K562 (cell line): ENCODE data around the gene ZNF286A. TPM values are rescaled to one million over a fixed set of nuclear protein-coding genes. Genes with fewer than 3 reads are reported as not detected.
"Not testable (repeated sequence)": the region's sequence is repeated elsewhere in the genome, so short reads cannot be mapped to it uniquely, and the experiment has no call there.

Experiments used
- ATAC-seq: fragments of 200-7000 bp; cut with Tn5 transposase; 3 replicates; pipeline ENCODE4 v1.9.1; 2020; ENCODE audit warnings: moderate library complexity
- BruUV-seq: library from RNA; stranded (reverse); fragments of 400-500 nt; replicated peaks from 2 replicates; lab custom pipeline; 2021; lab: Mats Ljungman, UMichigan
- CTCF ChIA-PET: fragments of 300-600 bp; formaldehyde crosslinking; extraction: SDS; loops from one replicate; lab custom pipeline; 2021; ENCODE audit warnings: low intra/inter-chr PET ratio; lab: Yijun Ruan, JAX
- POLR2A ChIA-PET: fragments of 300-600, 350-650 bp; sonication (Branson Sonifier 250); formaldehyde crosslinking; extraction: SDS; loops from one replicate; lab custom pipeline; 2021; ENCODE audit warnings: antibody characterized with exemption, inconsistent platforms; lab: Yijun Ruan, JAX
- DNase-seq, 4 experiments: peaks; one replicate each; pipeline versions ENCODE4 v3.0.0 to v3.0.0-alpha.2; 2011 to 2018; ENCODE audit warnings: low spot score in 3 of 4, mixed read lengths in 3 of 4; ENCODE audit errors: extremely low read depth in 1 of 4
- FAIRE-seq: peaks from 2 replicates; lab custom pipeline; 2011; peaks lifted over from hg19 to GRCh38; lab: Jason Lieb, UNC
- H2AFZ ChIP-seq: 2 replicates; pipeline ENCODE4 v1.6.0; 2011; ENCODE audit warnings: low read depth, low read length, control low read depth, inconsistent platforms
- H3K27ac ChIP-seq: fragments of 200-600 bp; 3 replicates; pipeline ENCODE4 v1.8.0; 2011; ENCODE audit warnings: low read depth, mild to moderate bottlenecking, control low read depth, inconsistent platforms, low read length, moderate library complexity, mixed read lengths; ENCODE audit errors: extremely low read depth
- H3K27me3 ChIP-seq, 2 experiments: fragments of 300-600 bp in 1 of 2; 2 replicates in 1 of 2; 3 replicates in 1 of 2; pipeline versions ENCODE4 v1.6.0 to v1.8.0; 2011; ENCODE audit warnings: inconsistent platforms in 2 of 2, low read length in 2 of 2, mild to moderate bottlenecking in 1 of 2, mixed read lengths in 1 of 2, moderate library complexity in 1 of 2; ENCODE audit not compliant: control insufficient read depth in 2 of 2, insufficient read depth in 2 of 2
- H3K36me3 ChIP-seq: fragments of 300-600 bp; 3 replicates; pipeline ENCODE4 v1.8.0; 2011; ENCODE audit warnings: mild to moderate bottlenecking, low read length, inconsistent platforms; ENCODE audit not compliant: control insufficient read depth, insufficient read depth
- H3K4me1 ChIP-seq, 2 experiments: fragments of 200-600 bp in 1 of 2; replicated peaks in 1 of 2; 2 replicates in 1 of 2; 3 replicates in 1 of 2; pipeline versions ENCODE4 v1.5.1 to v1.8.0; 2011; ENCODE audit warnings: inconsistent platforms in 2 of 2, low read length in 2 of 2, mild to moderate bottlenecking in 1 of 2, mixed read lengths in 1 of 2, moderate library complexity in 1 of 2; ENCODE audit not compliant: control insufficient read depth in 2 of 2, insufficient read depth in 2 of 2
- H3K4me2 ChIP-seq: 2 replicates; pipeline ENCODE4 v1.6.1; 2011; ENCODE audit warnings: low read length, control low read depth, inconsistent platforms, mixed read lengths; ENCODE audit not compliant: insufficient read depth
- H3K4me3 ChIP-seq: fragments of 200-600 bp; sonication (generic), shearing (Covaris generic); 2 replicates; pipeline ENCODE4 v1.5.1; 2016; ENCODE audit warnings: control low read depth, inconsistent platforms
- H3K79me2 ChIP-seq: fragments of 200-600 bp; 3 replicates; pipeline ENCODE4 v1.8.0; 2011; ENCODE audit warnings: low read length, inconsistent platforms; ENCODE audit not compliant: control insufficient read depth, insufficient read depth
- H3K9ac ChIP-seq, 2 experiments: 2 replicates each; pipeline versions ENCODE4 v1.6.0 to v1.6.1; 2011; ENCODE audit warnings: low read depth in 2 of 2, low read length in 2 of 2, control low read depth in 1 of 2, inconsistent platforms in 1 of 2, mild to moderate bottlenecking in 1 of 2, mixed read lengths in 1 of 2; ENCODE audit not compliant: insufficient read depth in 1 of 2
- H3K9me1 ChIP-seq: one replicate; pipeline ENCODE4 v1.6.0; 2011; ENCODE audit warnings: inconsistent platforms, mild to moderate bottlenecking, low read length, moderate library complexity; ENCODE audit not compliant: control insufficient read depth, insufficient read depth
- H3K9me3 ChIP-seq: replicated peaks from 2 replicates; pipeline ENCODE4 v1.5.1; 2011; ENCODE audit warnings: low read depth, low read length, inconsistent platforms; ENCODE audit not compliant: control insufficient read depth, insufficient read depth
- H4K20me1 ChIP-seq: replicated peaks from 2 replicates; pipeline ENCODE4 v1.6.1; 2011; ENCODE audit warnings: low read length, inconsistent platforms, mixed read lengths; ENCODE audit not compliant: control insufficient read depth, insufficient read depth
- EGR1 ChIP-seq: fragments of 450-650 bp; conservative IDR thresholded peaks from 2 replicates; pipeline ENCODE4 v1.6.1; 2017; ENCODE audit warnings: mild to moderate bottlenecking
- NRF1 ChIP-seq, 2 experiments: fragments of 450-650 bp; IDR thresholded peaks in 1 of 2; conservative IDR thresholded peaks in 1 of 2; 2 replicates each; pipeline ENCODE4 v1.6.1; 2014; ENCODE audit warnings: mild to moderate bottlenecking in 2 of 2
- SETDB1 ChIP-seq: IDR thresholded peaks from one replicate; pipeline ENCODE4 v1.6.1; 2012; ENCODE audit warnings: low read length, control low read depth, inconsistent platforms
- SNIP1 ChIP-seq: fragments of 450-650 bp; IDR thresholded peaks from 2 replicates; pipeline ENCODE4 v1.7.1; 2017; ENCODE audit warnings: low read depth, mild to moderate bottlenecking
- ZNF232 ChIP-seq: sonication (generic); formaldehyde crosslinking; IDR thresholded peaks from 2 replicates; pipeline ENCODE4 v1.8.0; 2022; ENCODE audit warnings: mild to moderate bottlenecking, missing genetic modification reagents
- ZNF507 ChIP-seq: conservative IDR thresholded peaks from 2 replicates; pipeline ENCODE4 v1.6.1; 2017; ENCODE audit warnings: missing genetic modification characterization, missing compliant biosample characterization
- WGBS: fragments of 100-300 bp; shearing (Covaris generic); methylation state at CpG from one replicate; pipeline ENCODE4 v1.1.6; 2016; ENCODE audit warnings: low coverage, mixed read lengths; ENCODE audit not compliant: insufficient coverage; ENCODE audit errors: missing lambda C conversion rate; 5-methylcytosine and 5-hydroxymethylcytosine counted together
- in situ Hi-C: fragments of 300-500 bp; cut with MboI; formaldehyde crosslinking; loops from 4 replicates; pipeline ENCODE4 v1.15.0; 2018; ENCODE audit warnings: inconsistent platforms, mixed read lengths
- intact Hi-C: fragments of 100-400 bp; cut with micrococcal nuclease; formaldehyde crosslinking; loops from 2 replicates; pipeline ENCODE4 v1.14.2; 2022
- polyA plus RNA-seq, 8 experiments: library from polyadenylated mRNA; depleted of rRNA in 4 of 8; stranded (reverse) in 5 of 8; unstranded in 3 of 8; fragments of >200 nt; fragmentation: Nextera tagmentation in 2 of 8; fragmentation: Illumina TruSeq in 1 of 8; extraction: Ambion mirVana in 2 of 8; extraction: Trizol in 1 of 8; gene quantifications; 2 replicates each; pipeline versions ENCODE4 v1.2.1 to v1.2.3, GENCODE V29; 2011 to 2014; ENCODE audit warnings: inconsistent platforms in 1 of 8, missing spikeins in 1 of 8
- total RNA-seq, 7 experiments: library from RNA; depleted of rRNA in 6 of 7; stranded (reverse); fragments of >200 nt in 6 of 7; fragmentation: Illumina TruSeq in 2 of 7; extraction: Trizol in 2 of 7; gene quantifications; 2 replicates each; pipeline versions ENCODE4 v1.2.1 to v1.2.3, GENCODE V29; 2011 to 2021; ENCODE audit warnings: low replicate concordance in 1 of 7
- TF ChIP-seq, protein P1 (sequence below): sonication (generic); formaldehyde crosslinking; IDR thresholded peaks from 2 replicates; pipeline ENCODE4 v1.8.1; 2023; ENCODE audit warnings: mild to moderate bottlenecking, missing genetic modification reagents

Gene ZNF286A
- total and polyA plus RNA-seq, 9 of the 15 experiments (the other 6 are each of a cell fraction or from before 2014, with no cell fraction given), result 9.0 to 23.1 (median 16.6) TPM

GRCh38 chr17:15738066-15738465 is 38.5 kb downstream of the ZNF286A start:
- H3K9me1 ChIP-seq, result no peaks in the 10 kb centered on the region
- 0% methylated on average over 4 of the region's 10 CpGs for WGBS
- no peak overlapping the region for H3K4me3 ChIP-seq
- BruUV-seq, result no TSS peak
- no peaks in the 10 kb centered on the region for H3K79me2 ChIP-seq
- H3K27ac ChIP-seq, result no peak overlapping the region
- FAIRE-seq, result no peak
- no peaks in the 10 kb centered on the region for H4K20me1 ChIP-seq
- no peak overlapping the region for H3K9ac ChIP-seq
- ATAC-seq, result no peak
- ChIA-PET CTCF (no interaction called here), POLR2A (no interaction called here)
- no peak overlapping the region for H2AFZ ChIP-seq
- H3K27me3 ChIP-seq, result 0 out of 5 replicates have a peak, but pooled peaks cover 0 to 5% of the 10 kb centered on the region in 2 experiments
- DNase-seq, result no peak
- no peak overlapping the region for H3K4me2 ChIP-seq
- H3K4me1 ChIP-seq, result peaks cover 0 to 3% of the 10 kb centered on the region in 2 experiments; a peak in 1 of 5 replicates
- intact Hi-C loops, result no loop called here
- TF ChIP-seq ZNF232 (no peak), SNIP1 (no peak), ZNF507 (no peak), EGR1 (no peak), SETDB1 (no peak), NRF1 (conservative IDR thresholded peaks at IDR 0.05 in 1 of 2, IDR thresholded peaks at IDR 0.05 in 1 of 2) (no peak)
- TF ChIP-seq, protein P1, sequence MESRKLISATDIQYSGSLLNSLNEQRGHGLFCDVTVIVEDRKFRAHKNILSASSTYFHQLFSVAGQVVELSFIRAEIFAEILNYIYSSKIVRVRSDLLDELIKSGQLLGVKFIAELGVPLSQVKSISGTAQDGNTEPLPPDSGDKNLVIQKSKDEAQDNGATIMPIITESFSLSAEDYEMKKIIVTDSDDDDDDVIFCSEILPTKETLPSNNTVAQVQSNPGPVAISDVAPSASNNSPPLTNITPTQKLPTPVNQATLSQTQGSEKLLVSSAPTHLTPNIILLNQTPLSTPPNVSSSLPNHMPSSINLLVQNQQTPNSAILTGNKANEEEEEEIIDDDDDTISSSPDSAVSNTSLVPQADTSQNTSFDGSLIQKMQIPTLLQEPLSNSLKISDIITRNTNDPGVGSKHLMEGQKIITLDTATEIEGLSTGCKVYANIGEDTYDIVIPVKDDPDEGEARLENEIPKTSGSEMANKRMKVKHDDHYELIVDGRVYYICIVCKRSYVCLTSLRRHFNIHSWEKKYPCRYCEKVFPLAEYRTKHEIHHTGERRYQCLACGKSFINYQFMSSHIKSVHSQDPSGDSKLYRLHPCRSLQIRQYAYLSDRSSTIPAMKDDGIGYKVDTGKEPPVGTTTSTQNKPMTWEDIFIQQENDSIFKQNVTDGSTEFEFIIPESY, result no peak
- in situ Hi-C loops, result no loop called here
- H3K36me3 ChIP-seq, result no peaks in the 10 kb centered on the region
- no peaks in the 10 kb centered on the region for H3K9me3 ChIP-seq

- H4K20me1 ChIP-seq, H3K4me3 ChIP-seq, BruUV-seq, H3K4me1 ChIP-seq, H3K9me3 ChIP-seq, H3K79me2 ChIP-seq, FAIRE-seq, H3K4me2 ChIP-seq, H3K27me3 ChIP-seq, ATAC-seq, H3K9ac ChIP-seq, DNase-seq, in situ Hi-C loops, H2AFZ ChIP-seq, POLR2A ChIA-PET, H3K27ac ChIP-seq, H3K9me1 ChIP-seq, H3K36me3 ChIP-seq, intact Hi-C loops, CTCF ChIA-PET: not testable (repeated sequence)
- WGBS, result 0% methylated on average over 3 of the region's 11 CpGs
Observed at GRCh38 chr17:15739259-15739658, 39.7 kb downstream of the ZNF286A start.

DNA sequence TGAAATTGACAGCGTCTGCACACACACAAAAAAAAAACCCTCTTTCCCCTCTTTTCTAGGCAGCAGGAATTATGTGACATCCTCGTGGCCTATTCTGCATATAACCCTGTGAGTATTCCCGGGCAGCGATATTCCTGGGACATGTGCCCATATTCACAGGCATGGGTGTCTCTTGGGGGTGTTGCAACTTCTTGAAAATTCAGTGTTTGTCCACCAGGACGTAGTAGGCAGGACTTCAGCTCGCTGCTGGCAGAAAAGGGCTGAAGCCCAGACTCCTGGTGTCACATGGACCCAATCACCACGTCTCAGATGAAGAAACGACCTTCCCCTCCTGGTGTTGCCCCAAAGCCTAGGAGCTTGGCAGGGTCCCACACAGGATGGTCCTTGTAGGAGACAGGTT is 40.5 kb downstream of the ZNF286A start:
- H3K79me2 ChIP-seq, H4K20me1 ChIP-seq, H3K4me3 ChIP-seq, H3K4me2 ChIP-seq, H3K36me3 ChIP-seq, intact Hi-C loops, H3K4me1 ChIP-seq, BruUV-seq, H2AFZ ChIP-seq, H3K9me3 ChIP-seq, H3K27me3 ChIP-seq, H3K9me1 ChIP-seq, CTCF ChIA-PET, FAIRE-seq, DNase-seq, H3K9ac ChIP-seq, POLR2A ChIA-PET, in situ Hi-C loops, ATAC-seq, H3K27ac ChIP-seq: not testable (repeated sequence)
- 5% methylated on average over 5 of the region's 8 CpGs for WGBS
